ENCODE results near the gene NTN1. TPM values are rescaled to one million over a fixed set of nuclear protein-coding genes. Genes with fewer than 3 reads are reported as not detected.

Gene NTN1
- total and polyA plus RNA-seq, 2 of the 4 experiments (the other 2 are of a cell fraction): under 0.01 to 0.07 TPM

DNA sequence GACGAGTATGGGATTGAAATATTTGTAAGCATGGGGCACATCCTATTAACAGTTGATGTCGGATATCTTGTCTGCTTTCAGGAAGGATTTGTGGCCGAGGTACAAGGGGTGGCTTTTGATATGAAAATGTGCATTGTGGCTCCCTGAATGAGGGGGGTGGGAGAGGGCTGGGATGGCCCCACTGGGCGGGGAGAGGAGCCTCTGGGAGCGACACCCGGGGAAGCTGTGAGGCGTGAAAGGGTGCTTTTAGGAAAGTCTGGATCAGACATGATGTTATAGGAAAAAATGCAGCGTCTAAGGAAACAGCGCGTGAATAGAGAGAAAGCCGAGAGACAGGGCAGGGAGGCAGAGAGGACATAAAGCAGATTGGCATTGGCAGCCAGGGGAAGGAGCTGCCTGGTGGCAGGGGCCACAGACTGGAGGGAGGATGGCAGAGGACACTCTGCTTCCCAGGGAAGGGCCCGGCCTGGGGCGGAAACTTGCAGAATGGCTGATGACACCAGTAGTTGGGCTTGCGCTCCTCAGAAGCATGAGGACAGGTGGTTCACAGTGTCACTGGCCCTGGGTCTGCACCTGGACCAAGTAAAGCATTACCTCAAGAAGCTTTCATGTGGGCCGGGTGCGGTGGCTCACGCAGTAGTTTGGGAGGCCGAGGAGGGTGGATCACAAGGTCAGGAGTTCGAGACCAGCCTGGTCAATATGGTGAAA, 95.7 kb downstream of the NTN1 start:
- Histone ChIP-seq H4K91ac (ENCODE audit: insufficient read depth, low read depth, low read length) (no peak overlapping the region), H4K5ac (ENCODE audit: low read depth, low read length) (no peak overlapping the region), H2AFZ (replicated peaks; ENCODE audit: low read length, poor library complexity) (no peak overlapping the region), H2BK20ac (ENCODE audit: low read depth, low read length) (no peak overlapping the region), H3K79me1 (ENCODE audit: low read depth in 1 of 2, low read length in 2 of 2) (no peaks in the 10 kb centered on the region), H2BK5ac (ENCODE audit: low read depth, low read length, poor library complexity, severe bottlenecking) (no peak overlapping the region), H3K27me3 (ENCODE audit: control insufficient read depth, insufficient read depth, low read length) (no peaks in the 10 kb centered on the region), H2AK9ac (replicated peaks; ENCODE audit: low read depth, low read length, poor library complexity) (no peak overlapping the region), H3K9ac (ENCODE audit: low read depth, low read length) (no peak overlapping the region), H3K9me1 (ENCODE audit: insufficient read depth, low read length) (no peaks in the 10 kb centered on the region), H2AK5ac (ENCODE audit: low read depth, low read length) (no peak overlapping the region), H3K4ac (ENCODE audit: low read depth, low read length) (no peak overlapping the region), H2BK120ac (ENCODE audit: low read depth, low read length) (no peak overlapping the region), H3K14ac (replicated peaks; ENCODE audit: low read depth, low read length) (no peak overlapping the region), H3K23ac (ENCODE audit: low read depth, low read length) (no peak overlapping the region), H4K8ac (ENCODE audit: low read depth in 2 of 2, low read length in 2 of 2) (no peak overlapping the region), H3K4me3 (ENCODE audit: insufficient read depth, low read depth, low read length) (no peak overlapping the region), H3K9me3 (ENCODE audit: control insufficient read depth, insufficient read depth, low read length) (peaks cover 3% of the 10 kb centered on the region; the same call in 1 of the 2 replicates), H3K36me3 (ENCODE audit: control insufficient read depth, insufficient read depth, low read length) (no peaks in the 10 kb centered on the region), H3K18ac (ENCODE audit: low read depth, low read length) (no peak overlapping the region), H4K20me1 (ENCODE audit: insufficient read depth, low read length) (no peaks in the 10 kb centered on the region), H3K4me1 (ENCODE audit: control insufficient read depth, insufficient read depth, low read length) (no peaks in the 10 kb centered on the region), H3K56ac (ENCODE audit: extremely low read depth, insufficient read depth, low read length) (no peak overlapping the region), H2BK15ac (ENCODE audit: low read depth, low read length) (no peak overlapping the region), H3K27ac (ENCODE audit: insufficient read depth, low read length) (no peak overlapping the region), H3K4me2 (ENCODE audit: low read depth, low read length) (no peak overlapping the region)
- TF ChIP-seq FOS (IDR thresholded peaks at IDR 0.05; ENCODE audit: low read depth, low read length): no peak
- POLR2A ChIA-PET (ENCODE audit: unreplicated experiment): no interaction called here
- CTCF ChIA-PET: no interaction called here
- no peak for DNase-seq
- dilution Hi-C loops (cut with HindIII; ENCODE audit: low sequenced_read_pairs, unreplicated experiment) (no loop called here), intact Hi-C loops (cut with micrococcal nuclease) (loop anchor here (5.0 kb wide), 1 partner anchor 405 kb away; no protein-coding TSS in a partner anchor), in situ Hi-C loops (cut with MboI; ENCODE audit: low sequenced_read_pairs) (no loop called here)
- BruUV-seq (replicated peaks): no TSS peak
- no peak for ATAC-seq (ENCODE audit: low read depth)
- WGBS, 2 experiments (ENCODE audit: extremely low coverage in 2 of 2, insufficient read length in 1 of 2): 80% methylated on average over 14 of the region's 19 CpGs; no CpG with 5 or more reads in 1 of the 2 experiments
